ENCODE measurements around the gene ANGPT4.

ANGPT4 gene

DNA sequence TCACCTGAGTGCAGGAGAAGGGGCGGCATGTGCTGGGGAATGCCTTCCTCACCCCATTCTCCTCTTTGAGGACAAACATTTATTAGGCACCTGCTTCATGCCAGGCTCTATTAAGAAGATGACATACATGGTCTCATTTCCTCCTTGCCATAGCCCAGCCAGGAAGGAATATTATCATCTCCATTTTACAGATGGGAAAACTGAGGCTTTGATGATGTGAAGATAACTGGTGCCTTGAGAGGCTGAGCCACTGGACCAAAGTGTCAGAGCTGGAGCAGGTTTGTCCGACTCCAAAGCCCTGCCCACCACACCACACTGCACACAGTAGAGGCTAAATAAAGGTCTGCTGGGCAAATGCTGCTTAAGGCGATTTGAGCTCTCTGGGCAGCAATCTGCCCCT, 45.4 kb downstream of the ANGPT4 start:
- no peaks in the 10 kb centered on the region for H3K27me3 ChIP-seq (replicated peaks)
- no peak overlapping the region for H3K27ac ChIP-seq
- DNase-seq, result no peak
- no peak overlapping the region for H3K4me3 ChIP-seq (ENCODE audit: low read depth, low read length)
- TF ChIP-seq, protein P1, sequence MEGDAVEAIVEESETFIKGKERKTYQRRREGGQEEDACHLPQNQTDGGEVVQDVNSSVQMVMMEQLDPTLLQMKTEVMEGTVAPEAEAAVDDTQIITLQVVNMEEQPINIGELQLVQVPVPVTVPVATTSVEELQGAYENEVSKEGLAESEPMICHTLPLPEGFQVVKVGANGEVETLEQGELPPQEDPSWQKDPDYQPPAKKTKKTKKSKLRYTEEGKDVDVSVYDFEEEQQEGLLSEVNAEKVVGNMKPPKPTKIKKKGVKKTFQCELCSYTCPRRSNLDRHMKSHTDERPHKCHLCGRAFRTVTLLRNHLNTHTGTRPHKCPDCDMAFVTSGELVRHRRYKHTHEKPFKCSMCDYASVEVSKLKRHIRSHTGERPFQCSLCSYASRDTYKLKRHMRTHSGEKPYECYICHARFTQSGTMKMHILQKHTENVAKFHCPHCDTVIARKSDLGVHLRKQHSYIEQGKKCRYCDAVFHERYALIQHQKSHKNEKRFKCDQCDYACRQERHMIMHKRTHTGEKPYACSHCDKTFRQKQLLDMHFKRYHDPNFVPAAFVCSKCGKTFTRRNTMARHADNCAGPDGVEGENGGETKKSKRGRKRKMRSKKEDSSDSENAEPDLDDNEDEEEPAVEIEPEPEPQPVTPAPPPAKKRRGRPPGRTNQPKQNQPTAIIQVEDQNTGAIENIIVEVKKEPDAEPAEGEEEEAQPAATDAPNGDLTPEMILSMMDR (IDR thresholded peaks at IDR 0.05; ENCODE audit: low read depth, low read length, missing control alignments), result no peak
- in situ Hi-C loops (cut with HindIII; ENCODE audit: low pct_ligation_motif_present, low sequenced_read_pairs), result no loop called here
- no peaks in the 10 kb centered on the region for H3K36me3 ChIP-seq (replicated peaks)

DNA sequence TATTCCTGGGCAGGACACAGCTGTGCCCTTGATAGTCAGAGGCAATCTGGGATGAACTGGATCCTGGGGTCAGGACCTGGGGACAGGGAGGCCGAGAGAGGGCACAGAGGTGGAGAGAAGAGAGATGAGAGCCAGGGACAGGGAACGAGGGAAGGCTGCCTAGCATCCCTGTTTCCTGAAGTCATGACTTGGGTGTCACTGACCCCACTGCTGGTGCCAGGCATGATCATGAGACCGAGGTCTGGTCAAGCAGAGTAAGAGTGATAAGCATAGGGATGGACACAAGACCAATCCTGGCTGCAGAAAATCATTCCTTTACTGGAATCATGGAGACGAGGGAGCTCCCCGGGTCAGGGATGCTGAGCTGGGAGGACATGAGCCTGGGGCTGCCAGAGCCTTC, 46.5 kb downstream of the ANGPT4 start:
- H3K36me3 ChIP-seq (replicated peaks), result no peaks in the 10 kb centered on the region
- TF ChIP-seq, protein P1 (IDR thresholded peaks at IDR 0.05; ENCODE audit: low read depth, low read length, missing control alignments), result no peak
- in situ Hi-C loops (cut with HindIII; ENCODE audit: low pct_ligation_motif_present, low sequenced_read_pairs), result no loop called here
- no peaks in the 10 kb centered on the region for H3K27me3 ChIP-seq (replicated peaks)
- DNase-seq, result no peak
- H3K4me3 ChIP-seq (ENCODE audit: low read depth, low read length), result no peak overlapping the region
- no peak overlapping the region for H3K27ac ChIP-seq

DNA sequence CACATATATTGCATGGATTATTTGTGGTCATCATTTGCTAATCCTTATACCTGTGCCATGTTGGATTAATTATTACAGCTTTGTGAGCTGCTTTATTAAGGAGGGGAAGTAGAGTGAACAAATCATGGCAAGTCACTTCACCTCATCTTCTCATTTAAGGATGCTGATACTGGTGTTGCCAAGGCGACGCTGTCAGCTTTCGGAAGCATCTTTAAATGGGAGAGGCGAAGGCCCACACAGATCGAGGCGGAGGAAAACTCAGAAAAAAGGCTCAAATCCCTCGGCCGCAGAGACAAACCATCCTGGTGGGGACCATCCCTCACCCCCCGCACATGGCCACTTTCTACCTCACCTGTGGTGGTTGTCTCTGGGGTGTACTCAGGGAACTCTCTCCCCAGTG, 47.9 kb downstream of the ANGPT4 start:
- DNase-seq, result no peak
- TF ChIP-seq, protein P1 (IDR thresholded peaks at IDR 0.05; ENCODE audit: low read depth, low read length, missing control alignments), result no peak
- in situ Hi-C loops (cut with HindIII; ENCODE audit: low pct_ligation_motif_present, low sequenced_read_pairs), result no loop called here
- Histone ChIP-seq H3K27me3 (replicated peaks) (no peaks in the 10 kb centered on the region), H3K4me3 (ENCODE audit: low read depth, low read length) (no peak overlapping the region), H3K36me3 (replicated peaks) (no peaks in the 10 kb centered on the region), H3K27ac (no peak overlapping the region)

DNA sequence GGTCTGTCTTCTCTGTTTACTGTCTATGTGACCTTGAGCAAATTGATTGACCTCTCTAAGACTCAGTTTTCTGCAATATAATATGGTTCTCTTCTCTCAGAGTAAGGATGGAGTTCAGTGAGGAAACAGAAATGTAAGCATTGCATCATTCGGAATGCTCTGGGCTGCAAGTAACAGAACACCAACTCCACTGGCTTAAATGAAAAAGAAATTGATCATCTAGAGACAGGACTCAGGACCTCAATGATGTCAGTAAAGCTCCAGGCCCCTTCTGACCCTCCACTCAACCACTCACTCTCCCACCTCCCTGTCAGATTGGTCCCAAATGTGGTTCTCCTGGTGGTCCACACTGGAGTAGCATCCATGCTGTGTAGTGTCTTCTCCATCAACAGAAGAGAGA, 50.7 kb downstream of the ANGPT4 start:
- no peak for DNase-seq
- H3K27me3 ChIP-seq (replicated peaks), result no peaks in the 10 kb centered on the region
- TF ChIP-seq, protein P1 (IDR thresholded peaks at IDR 0.05; ENCODE audit: low read depth, low read length, missing control alignments), result peak; percentile 5
- in situ Hi-C loops (cut with HindIII; ENCODE audit: low pct_ligation_motif_present, low sequenced_read_pairs), result no loop called here
- no peak overlapping the region for H3K4me3 ChIP-seq (ENCODE audit: low read depth, low read length)
- H3K27ac ChIP-seq, result no peak overlapping the region
- H3K36me3 ChIP-seq (replicated peaks), result no peaks in the 10 kb centered on the region

DNA sequence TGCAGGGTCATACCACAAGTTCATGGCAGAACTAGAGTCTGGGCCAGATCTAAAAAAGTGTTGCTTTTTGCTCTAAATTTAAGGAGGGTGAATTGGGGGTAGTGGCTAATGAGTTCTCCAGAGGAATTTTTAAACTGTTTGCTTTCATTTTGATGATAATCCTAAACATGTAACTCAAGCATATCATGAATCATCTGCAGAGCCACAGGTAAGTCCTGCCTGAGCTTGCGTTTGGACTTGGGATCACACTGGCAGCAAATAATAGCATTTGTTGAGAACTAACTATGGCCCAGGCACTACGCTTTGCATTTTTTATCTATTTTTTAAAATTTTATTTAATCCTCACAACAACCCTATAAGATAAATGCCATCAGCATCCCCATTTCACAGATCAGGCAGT, 55.2 kb downstream of the ANGPT4 start:
- in situ Hi-C loops (cut with HindIII; ENCODE audit: low pct_ligation_motif_present, low sequenced_read_pairs), result no loop called here
- H3K27ac ChIP-seq, result no peak overlapping the region

DNA sequence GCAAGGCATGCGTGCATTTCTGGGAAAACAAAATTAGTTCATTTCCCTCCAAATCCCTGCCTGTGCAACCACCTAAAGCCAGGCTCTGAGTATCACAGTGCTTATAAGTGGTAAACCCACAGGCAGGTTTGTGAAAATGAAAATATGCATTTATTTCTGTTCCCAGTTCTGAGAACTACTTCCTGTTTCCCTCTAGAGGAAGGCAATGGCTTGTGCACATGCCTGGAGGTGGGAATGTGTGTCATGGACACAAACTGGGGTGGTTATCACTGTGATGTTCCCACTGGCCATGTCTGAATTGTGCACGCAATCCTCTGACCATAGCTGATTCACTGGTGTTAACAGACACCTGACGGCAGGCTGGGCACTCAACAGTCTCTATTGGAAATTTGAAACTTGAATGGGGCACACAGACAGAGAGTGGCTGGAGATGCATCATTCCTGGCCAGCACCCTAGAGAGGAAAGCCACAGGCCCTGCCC, 56.3 kb downstream of the ANGPT4 start:
- Histone ChIP-seq H3K4me3 (ENCODE audit: low read depth, low read length) (no peak overlapping the region), H3K27me3 (replicated peaks) (no peaks in the 10 kb centered on the region), H3K36me3 (replicated peaks) (no peaks in the 10 kb centered on the region), H3K27ac (no peak overlapping the region)
- no peak for DNase-seq
- TF ChIP-seq, protein P1 (IDR thresholded peaks at IDR 0.05; ENCODE audit: low read depth, low read length, missing control alignments), result peak; percentile 9
- in situ Hi-C loops (cut with HindIII; ENCODE audit: low pct_ligation_motif_present, low sequenced_read_pairs), result no loop called here

More for the DNA sequence above, 55.2 kb downstream of the ANGPT4 start:
- Histone ChIP-seq H3K4me3 (ENCODE audit: low read depth, low read length) (no peak overlapping the region), H3K36me3 (replicated peaks) (no peaks in the 10 kb centered on the region), H3K27me3 (replicated peaks) (no peaks in the 10 kb centered on the region)
- TF ChIP-seq, protein P1 (IDR thresholded peaks at IDR 0.05; ENCODE audit: low read depth, low read length, missing control alignments), result no peak
- DNase-seq, result no peak
